CD4-positive, alpha-beta T cell treated with Interleukin-1 beta for 1 hour (primary cell): ENCODE measurements around the gene CERT1.

ENCODE experiments used
- DNase-seq, 2 donors: peaks; one replicate each; pipeline ENCODE4 v3.0.0-alpha.2; 2020 to 2022

Gene CERT1

DNA sequence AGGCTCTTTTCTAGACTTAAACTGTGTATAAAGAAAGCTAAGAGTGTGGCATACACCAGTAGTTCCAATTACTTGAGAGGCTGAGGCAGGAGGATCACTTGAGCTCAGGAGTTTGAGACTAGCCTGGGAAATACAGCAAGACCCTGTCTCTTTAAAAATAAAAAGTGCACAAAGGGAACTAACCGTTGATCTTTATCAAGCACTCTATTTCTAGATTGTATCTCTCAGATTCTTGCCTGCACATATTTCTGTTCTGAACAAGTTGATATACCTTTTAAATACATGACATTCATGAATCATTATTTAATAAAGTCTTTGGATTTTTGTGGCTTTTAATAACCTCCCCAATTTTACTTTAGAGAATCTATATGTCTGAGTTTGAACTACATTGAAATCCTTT, 127.2 kb downstream of the CERT1 start:
- DNase-seq, result no peak

DNA sequence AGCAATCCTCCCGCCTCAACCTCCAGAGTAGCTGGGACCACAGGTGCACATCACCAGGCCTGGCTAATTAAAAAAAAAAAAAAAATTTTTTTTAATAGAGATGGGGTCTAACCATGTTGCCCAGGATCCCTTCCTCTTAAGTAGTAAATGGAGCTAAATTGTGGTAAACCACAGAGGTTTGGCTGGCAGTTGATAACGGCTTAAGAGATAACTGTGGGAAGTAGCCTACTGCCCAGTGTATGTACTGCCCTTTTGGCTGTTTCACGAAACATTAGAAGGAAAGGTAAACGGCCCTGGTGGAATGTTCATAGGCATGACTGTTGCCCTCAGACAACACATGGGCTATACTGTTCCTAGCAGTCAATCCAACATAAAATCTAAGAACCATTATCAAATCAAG, 130.0 kb downstream of the CERT1 start:
- DNase-seq, result no peak

DNA sequence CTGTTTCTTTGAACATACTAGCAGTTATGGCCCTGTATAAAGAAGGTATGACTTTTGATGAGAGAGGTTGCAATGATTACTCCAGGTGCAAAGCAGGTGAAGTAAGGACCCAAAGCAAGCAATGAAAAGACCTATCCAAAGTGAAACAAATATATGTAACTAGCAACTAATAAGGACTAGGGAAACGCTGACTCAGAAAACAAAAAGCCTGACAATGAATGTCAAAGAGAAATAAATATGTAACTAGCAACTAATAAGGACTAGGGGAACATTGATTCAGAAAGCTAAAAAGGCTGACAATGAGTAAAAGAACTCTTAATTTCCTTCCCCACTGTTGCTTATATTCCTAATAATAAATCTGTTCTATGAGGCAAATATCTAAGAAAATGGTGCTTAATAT, 131.3 kb downstream of the CERT1 start:
- no peak for DNase-seq

DNA sequence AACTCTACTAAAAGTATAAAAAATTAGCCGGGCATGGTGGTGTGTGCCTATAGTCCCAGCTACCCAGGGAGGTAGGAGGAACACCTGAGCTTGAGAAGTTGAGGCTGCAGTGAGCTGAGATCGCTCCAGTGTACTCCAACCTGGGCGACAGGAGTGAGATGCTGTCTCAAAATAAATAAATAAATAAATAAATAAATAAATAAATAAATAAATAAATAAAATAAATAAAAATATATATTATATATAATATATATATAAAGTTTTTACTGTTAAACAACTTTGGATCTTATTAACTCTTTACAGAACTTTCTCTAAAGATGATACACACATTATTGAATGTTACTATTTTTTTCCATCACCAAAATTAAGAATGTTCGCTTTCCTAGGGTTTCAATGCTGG, 136.0 kb downstream of the CERT1 start:
- no peak for DNase-seq

DNA sequence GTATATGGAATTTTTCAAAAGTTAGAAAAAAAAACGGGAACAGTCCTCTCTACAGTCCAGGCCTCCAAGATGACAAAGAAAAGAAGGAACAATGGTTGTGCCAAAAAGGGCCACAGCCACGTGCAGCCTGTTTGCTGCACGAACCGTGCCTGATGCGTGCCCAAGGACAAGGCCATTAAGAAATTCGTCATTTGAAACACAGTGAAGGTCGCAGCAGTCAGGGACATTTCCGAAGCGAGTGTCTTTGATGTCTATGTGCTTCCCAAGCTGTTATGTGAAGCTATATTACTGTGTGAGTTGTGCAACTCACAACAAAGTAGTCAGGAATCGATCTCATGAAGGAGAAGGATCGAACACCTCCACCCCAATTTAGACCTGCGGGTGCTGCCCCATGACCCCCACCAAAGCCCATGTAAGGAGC, 137.0 kb downstream of the CERT1 start:
- DNase-seq, result no peak

DNA sequence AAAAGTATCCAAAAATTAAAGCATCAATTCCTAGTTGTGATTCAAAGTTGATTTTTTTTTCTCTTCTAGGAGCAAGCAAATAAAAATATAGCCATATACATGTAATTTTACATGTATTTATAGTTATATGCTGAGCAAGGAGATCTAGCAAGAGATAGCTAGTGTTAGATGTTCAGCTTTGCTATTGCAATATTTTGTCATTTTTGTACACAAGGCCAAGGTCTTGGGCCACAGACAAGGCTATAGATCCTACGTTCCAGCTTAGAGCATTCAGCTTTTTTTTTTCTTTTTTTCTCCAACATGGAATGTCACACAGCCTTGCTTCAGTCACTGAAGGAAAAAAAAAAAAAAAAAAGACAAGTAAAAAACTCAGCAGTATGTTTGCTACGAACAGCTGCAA, 137.6 kb downstream of the CERT1 start:
- DNase-seq, result no peak

DNA sequence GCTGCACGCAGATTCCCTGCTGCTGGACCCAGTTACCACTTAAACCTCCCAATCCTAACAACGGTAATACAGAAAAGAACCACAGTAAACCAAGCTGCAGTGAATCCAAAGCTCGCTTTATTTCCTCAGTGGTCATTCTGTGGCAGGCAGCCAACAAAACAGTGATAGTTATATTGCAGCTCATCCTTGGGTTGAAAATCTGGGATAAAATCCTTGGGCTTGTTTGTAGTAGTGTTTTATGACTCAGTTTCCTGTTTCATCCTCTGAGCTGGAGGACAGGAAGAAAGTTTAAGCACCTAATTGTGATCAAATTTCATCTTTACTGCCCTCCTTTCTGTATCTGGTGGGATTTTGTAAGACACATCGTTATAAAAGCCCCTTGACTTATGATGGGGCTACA, 143.0 kb downstream of the CERT1 start:
- DNase-seq, result no peak

DNA sequence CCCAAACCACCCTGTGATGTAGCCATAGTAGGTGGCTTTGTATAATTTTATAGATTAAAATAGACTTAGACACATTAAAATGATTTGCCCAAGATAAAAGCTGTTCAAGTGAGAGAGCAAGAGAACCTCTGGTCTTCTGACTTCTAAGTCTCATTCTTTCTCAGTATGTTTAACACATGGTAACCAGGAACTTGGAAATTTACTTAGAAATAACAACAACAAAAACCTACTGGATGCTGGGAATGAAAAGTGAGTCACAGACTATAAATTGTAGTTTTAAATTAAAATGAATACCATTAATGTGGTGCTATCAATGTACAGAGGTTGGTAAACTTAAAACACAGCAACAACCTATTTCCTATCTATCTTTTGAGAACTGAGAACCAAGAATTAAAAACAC, 144.0 kb downstream of the CERT1 start:
- DNase-seq, result no peak

DNA sequence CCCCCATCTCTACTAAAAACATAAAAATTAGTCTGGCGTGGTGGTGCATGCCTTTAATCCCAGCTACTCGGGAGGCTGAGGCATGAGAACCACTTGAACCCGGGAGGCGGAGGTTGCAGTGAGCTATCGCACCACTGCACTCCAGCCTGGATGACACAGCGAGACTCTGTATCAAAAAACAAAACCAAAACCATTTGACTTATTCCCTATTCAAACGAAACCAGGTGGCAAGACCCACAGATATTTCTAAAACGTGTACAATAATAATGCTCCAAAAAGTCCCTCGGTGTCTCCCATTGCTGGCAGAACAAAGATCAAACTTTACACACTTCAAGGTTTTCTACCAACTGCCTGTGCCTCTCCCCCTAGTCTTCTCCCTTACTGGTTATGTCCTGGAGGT, 144.6 kb downstream of the CERT1 start:
- DNase-seq, result no peak

DNA sequence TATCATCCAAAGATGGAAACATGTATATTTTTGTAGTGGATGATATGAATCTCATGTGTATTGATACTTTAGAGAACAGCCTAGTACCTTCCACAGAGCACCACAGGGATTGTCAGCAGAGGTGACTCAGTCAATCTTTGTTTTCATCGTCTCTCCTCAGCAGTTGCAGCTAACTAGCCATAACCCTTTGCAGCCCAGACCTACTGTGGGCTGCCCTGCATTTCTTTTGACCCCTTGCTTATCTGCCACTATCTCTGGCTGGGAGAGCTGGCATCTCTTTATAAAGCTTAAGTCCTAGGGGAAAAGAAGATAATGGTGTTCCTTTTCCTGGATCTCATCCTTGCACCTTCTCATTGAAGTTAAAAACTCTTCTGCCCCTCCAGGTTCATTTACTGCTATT, 145.7 kb downstream of the CERT1 start:
- no peak for DNase-seq

DNA sequence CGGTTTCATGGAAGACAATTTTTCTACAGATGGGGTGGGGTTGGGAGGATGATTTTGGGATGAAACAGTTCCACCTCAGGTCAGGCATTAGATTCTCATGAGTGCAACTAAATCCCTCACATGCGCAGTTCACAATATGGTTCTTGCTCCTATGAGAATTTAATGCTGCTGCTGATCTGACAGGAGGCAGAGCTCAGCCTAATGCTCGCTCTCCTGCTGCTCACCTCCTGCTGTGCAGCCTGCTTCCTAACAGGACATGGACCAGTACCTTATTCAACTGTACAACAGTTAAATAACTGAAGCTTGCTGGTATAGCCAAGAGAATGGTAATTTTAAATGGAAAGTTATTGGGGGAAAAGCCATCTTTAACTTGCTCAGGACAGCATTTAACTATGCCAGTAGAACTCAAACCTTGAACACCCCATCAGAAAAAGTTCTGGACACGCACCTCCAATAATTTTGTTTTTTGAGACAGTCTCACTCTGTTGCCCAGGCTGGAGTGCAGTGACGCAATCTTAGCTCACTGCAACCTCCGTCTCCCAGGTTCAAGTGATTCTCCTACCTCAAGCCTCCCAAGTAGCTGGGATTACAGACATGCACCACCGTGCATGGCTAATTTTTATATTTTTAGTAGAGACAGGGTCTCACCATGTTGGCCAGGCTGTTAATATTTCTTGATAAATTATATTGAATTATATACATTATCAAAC, 146.7 kb downstream of the CERT1 start:
- DNase-seq, result no peak

DNA sequence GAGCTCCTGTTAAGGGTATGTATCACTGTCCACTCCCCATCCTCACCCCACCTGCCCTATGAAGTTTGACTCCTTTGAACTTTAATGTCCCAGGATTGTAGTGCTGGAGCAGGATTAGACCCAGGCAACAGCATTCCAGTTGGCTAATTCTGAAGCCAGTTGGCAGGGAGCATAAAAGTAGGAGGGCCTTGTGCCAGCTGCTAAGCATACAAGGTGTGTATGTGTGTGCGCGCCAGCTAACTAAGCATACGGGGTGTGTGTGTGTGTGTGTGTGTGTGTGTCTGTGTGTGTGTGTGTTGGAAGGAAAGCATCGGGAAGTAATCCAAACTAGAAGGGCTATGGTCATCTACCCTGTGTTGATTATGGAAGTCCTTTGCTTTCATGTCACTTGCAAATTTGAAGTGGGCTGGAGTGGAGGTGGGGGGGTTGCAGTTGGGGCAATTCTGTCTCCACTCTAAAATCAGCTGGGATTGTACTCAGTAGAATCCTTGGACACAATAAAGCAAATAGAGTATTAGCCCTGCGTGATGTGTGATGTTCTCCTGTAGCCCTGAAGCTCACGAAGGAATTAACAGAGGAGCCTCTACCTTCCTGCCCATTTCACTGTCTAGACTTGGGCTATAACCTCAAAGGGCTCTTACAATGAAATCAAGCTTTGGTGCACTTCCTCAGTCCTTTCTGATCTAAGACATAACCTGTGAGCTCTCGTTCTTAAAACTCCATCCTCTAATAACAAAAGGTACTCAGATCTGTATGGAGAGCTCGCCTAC, 147.5 kb downstream of the CERT1 start:
- no peak for DNase-seq

DNA sequence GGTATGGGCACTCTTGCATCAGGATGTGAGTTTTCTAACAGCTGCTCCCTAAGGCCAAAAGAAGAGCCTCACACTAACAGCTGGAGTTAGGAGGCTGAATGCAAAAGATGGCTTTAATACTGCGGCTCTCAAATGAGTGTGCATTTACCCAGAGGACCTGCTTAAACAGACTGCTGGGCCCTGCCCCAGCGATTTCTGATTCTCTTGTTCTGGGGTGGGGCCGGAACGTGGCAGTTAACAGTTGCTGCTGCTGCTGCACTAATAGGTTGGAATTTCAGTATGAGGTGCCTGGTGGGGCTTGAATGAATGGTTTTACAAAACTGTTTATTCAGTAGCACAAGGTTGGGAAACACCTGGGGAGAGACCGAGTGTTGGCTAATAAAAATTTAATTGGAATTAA, 148.3 kb downstream of the CERT1 start:
- no peak for DNase-seq

DNA sequence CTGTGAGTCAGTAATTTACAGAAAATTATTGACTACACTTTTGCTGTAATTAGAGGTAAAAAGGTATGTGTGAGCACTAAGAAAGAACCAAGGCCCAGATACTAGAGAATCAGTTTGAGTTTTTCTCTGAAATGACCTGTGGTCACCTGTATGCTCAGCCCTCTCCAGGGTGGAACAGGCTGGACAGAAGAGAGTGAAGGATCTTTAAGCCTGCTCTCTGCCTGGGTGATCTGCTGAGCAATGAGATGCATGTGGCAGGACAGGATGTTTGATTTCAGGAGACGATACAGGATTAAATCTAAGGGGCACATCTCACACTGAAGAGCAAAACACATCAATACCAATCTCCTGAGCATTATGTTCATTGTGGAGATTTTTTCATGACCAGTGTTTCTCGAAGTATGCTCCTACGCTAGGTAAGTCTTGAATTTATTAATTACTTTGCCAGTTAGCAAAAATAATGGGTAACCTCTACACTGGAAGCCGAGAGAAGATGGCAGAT, 148.9 kb downstream of the CERT1 start:
- no peak for DNase-seq

DNA sequence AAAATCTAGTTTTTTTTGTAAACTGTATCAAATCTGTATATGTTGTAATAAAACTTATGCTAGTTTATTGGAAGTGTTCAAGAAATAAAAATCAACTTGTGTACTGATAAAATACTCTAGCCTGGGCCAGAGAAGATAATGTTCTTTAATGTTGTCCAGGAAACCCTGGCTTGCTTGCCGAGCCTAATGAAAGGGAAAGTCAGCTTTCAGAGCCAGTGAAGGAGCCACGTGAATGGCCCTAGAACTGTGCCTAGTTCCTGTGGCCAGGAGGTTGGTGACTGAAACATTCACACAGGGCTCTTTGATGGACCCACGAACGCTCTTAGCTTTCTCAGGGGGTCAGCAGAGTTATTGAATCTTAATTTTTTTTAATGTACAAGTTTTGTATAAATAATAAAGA, 150.1 kb downstream of the CERT1 start:
- no peak for DNase-seq

DNA sequence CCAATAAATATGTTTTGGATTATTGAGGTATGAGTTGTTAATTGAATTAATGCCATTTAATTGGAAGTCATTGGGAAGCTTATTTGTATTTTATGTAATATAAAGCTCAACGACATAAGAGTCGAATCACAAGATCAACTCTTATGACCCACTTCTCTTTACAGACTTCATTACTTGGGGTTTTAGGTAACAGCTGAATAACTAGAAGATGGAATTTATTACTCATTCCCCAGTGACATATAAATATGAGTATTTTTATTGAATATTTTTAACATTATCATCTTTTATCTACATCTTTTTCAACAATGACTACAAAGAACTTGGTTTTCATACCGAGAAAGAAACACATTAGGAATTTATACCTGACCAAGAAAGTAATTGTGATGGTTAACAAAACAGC, 153.3 kb downstream of the CERT1 start:
- DNase-seq, result no peak

DNA sequence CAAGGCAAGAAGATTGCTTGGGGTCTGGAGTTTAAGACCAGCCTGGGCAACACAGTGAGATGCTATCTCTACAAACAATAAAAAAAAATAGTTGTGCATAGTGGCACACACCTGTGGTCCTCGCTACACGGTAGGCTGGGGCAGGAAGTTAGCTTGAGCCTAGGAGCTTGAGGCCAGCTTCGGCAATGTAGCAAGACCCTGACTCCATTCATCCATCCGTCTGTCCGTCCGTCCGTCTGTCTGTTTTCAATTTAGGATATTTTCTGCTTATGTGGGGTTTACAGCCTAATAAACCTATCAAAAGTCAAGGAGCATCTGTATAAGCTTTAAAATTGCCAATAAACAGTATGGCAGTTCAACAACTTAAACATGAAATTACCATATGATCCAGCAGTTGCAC, 154.7 kb downstream of the CERT1 start:
- no peak for DNase-seq

DNA sequence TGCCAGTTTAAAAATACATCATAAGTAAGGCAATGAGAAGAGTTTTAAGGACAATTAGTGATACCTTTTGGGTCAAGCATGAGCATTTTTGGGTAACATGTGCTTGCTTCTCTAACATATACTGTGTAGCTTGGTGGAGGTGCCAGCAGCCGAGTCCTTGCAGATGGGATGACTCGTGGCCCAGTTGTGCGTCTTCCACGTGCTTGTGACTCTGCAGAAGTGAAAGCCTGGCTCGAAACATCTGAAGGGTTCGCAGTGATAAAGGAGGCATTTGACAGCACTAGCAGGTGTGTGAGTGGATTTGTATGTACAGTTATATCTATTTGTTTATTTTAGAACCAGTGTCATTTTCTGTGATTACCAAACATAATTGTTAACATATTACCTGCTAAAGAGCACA, 156.2 kb downstream of the CERT1 start:
- no peak for DNase-seq

DNA sequence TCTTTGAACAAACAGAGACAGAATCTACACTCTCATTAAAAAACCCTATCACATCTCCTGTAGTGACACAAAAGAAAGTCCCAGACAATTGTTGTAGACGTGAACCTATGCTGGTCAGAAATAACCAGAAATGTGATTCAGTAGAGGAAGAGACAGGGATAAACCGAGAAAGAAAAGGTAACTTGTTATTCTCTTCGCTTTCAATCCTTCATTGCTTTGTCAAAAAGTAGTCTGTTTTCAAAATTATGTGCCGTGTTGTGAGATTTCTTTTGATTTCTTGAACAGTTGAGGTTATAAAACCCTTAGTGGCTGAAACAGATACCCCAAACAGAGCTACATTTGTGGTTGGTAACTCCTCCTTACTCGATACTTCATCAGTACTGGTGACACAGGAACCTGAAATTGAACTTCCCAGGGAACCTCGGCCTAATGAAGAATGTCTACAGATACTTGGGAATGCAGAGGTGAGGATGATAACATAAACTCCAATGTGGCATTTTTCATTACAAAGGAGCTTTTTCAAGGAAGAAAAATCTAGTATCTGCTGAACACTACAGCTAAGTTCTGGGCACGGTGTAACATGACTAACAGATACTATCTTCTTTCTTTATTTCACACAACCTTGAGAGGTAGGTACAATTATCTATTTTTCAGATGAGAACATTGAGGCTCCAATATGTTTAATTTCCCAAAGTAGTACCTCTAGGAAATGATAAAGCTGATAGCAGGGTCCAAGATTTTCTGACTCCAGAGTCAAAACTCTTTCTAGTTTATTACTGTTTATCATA, 160.1 kb downstream of the CERT1 start:
- DNase-seq, result no peak

DNA sequence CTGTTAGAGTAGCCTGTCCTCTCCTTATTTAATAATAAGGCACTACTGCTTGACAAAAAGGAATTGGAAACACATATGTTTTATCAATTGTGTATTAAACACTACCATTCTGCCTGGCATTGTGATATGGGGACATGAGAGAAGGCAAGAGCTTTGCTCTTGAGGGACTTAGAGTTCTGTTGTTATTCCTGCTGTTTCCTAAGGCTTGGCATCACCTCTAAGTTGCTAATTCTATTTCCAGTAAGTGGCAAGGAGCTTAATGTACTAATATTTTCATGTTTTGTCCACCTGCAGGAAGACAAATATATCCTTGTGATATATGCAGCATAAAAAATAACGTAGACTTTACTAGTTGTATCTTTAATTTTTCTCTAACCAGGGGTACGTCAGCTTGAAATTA, 161.8 kb downstream of the CERT1 start:
- DNase-seq, result no peak

DNA sequence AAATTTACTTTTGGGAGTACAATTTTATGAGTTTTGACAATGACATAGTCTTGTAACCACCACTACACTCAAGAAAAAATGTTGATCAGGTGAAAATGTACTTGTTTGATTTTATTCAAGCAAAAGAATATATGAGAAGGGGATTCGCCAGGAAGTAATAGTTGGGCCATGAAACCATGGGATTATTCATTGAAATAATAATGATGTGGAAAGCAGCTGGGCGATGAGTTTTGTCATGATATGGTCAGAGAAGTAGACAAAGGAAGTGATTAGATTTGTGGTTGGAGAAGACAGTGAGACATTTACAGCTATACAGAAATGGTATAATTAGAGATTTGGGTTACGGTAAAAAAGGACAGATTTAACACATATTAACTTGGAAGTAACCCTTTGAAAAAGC, 163.2 kb downstream of the CERT1 start:
- no peak for DNase-seq

DNA sequence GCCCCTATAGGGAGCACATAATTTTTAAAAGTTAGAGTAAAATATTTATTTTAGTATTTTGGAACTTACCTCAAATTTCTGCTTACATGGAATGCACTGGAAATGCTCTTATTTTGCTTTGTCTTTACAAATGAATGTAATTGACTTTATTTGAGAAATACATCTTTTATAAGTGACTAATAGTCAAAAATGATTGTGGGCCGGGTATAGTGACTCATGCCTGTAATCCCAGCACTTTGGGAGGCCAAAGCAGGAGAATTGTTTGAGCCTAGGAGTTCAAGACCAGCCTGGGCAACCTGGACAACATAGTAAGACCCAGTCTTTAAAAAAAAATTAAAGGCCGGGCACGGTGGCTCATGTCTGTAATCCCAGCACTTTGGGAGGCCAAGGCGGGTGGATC, 168.6 kb downstream of the CERT1 start:
- no peak for DNase-seq

DNA sequence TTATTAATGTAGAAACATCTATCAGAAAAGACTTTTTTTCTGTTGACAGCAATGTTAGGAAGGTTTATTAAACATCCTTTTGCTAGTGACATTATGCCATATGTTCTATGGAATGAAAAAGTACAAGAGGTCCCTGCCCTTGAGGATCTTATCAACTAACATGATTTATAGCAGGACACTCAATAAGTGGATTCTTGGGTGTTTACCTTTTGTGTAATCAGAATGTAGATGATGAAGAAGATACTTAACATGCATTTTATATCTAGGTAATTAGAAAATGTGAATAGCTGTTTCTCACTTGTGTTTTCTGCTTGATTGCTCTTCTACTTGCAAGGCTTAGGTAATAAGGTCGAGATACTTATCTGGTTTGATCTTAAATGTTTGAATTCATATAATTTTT, 169.5 kb downstream of the CERT1 start:
- DNase-seq, result no peak
